Loucy (cell line): ENCODE data around the gene DUSP2.

Experiments
- H2AFZ ChIP-seq: fragments of 200-600 bp; sonication (generic); 2 replicates; pipeline ENCODE4 v1.6.0; 2016; ENCODE audit warnings: antibody characterized with exemption, mild to moderate bottlenecking, low read length, moderate library complexity
- H3F3A ChIP-seq: fragments of 200-600 bp; 2 replicates; pipeline ENCODE4 v1.6.0; 2016; ENCODE audit warnings: antibody characterized with exemption, low read depth, mild to moderate bottlenecking
- H3K27me3 ChIP-seq: fragments of 200-600 bp; sonication (generic); 2 replicates; pipeline ENCODE4 v1.6.1; 2014; ENCODE audit warnings: low read length, mild to moderate bottlenecking; ENCODE audit not compliant: insufficient read depth, poor library complexity, severe bottlenecking
- H3K36me3 ChIP-seq: fragments of 200-600 bp; sonication (generic); 2 replicates; pipeline ENCODE4 v1.6.1; 2016; ENCODE audit warnings: low read length; ENCODE audit not compliant: insufficient read depth
- H3K4me1 ChIP-seq: fragments of 200-600 bp; sonication (generic); 2 replicates; pipeline ENCODE4 v1.5.1; 2014; ENCODE audit warnings: low read length, mild to moderate bottlenecking; ENCODE audit not compliant: insufficient read depth, poor library complexity, severe bottlenecking
- H3K4me2 ChIP-seq: fragments of 200-600 bp; sonication (generic); 2 replicates; pipeline ENCODE4 v1.6.0; 2014; ENCODE audit warnings: antibody characterized with exemption, low read length, low read depth, mild to moderate bottlenecking; ENCODE audit not compliant: poor library complexity, severe bottlenecking
- H3K4me3 ChIP-seq: fragments of 200-600 bp; sonication (generic); 2 replicates; pipeline ENCODE4 v1.5.1; 2014; ENCODE audit warnings: low read length, mild to moderate bottlenecking, mixed read lengths; ENCODE audit not compliant: poor library complexity, severe bottlenecking
- H3K79me2 ChIP-seq: fragments of 200-600 bp; sonication (generic); 2 replicates; pipeline ENCODE4 v1.6.1; 2014; ENCODE audit warnings: low read length; ENCODE audit not compliant: insufficient read depth
- H3K9ac ChIP-seq: fragments of 200-600 bp; sonication (generic); 2 replicates; pipeline ENCODE4 v1.6.0; 2014; ENCODE audit warnings: mild to moderate bottlenecking, low read depth, low read length, moderate library complexity; ENCODE audit not compliant: poor library complexity, severe bottlenecking
- H3K9me2 ChIP-seq: fragments of 200-600 bp; sonication (generic); replicated peaks from 2 replicates; pipeline ENCODE4 v1.6.1; 2016; ENCODE audit warnings: low read depth, low read length, mixed read lengths
- H3K9me3 ChIP-seq: fragments of 200-600 bp; sonication (generic); 2 replicates; pipeline ENCODE4 v1.6.1; 2014; ENCODE audit warnings: mild to moderate bottlenecking, antibody characterized with exemption, low read length, low read depth; ENCODE audit not compliant: insufficient read depth
- H4K20me1 ChIP-seq: fragments of 200-600 bp; sonication (generic); 2 replicates; pipeline ENCODE4 v1.6.0; 2014; ENCODE audit warnings: antibody characterized with exemption, low read length, mild to moderate bottlenecking; ENCODE audit not compliant: insufficient read depth, poor library complexity, severe bottlenecking
- CTCF ChIP-seq: fragments of 200-600 bp; sonication (generic); conservative IDR thresholded peaks from 2 replicates; pipeline ENCODE4 v1.5.1; 2014; ENCODE audit warnings: mild to moderate bottlenecking, antibody characterized with exemption, low read length
- EZH2phosphoT487 ChIP-seq: fragments of 200-600 bp; IDR thresholded peaks from 2 replicates; pipeline ENCODE4 v1.6.1; 2018; ENCODE audit warnings: antibody characterized with exemption, mild to moderate bottlenecking, moderate library complexity, borderline replicate concordance

The DUSP2 gene

GRCh38 chr2:96120991-96121390 lies 24.2 kb downstream of the DUSP2 start:
- H3K9ac ChIP-seq = no peak overlapping the region
- no peaks in the 10 kb centered on the region for H3F3A ChIP-seq
- H3K4me1 ChIP-seq = no peaks in the 10 kb centered on the region
- TF ChIP-seq CTCF (no peak), EZH2phosphoT487 (no peak)
- no peaks in the 10 kb centered on the region for H3K36me3 ChIP-seq
- no peaks in the 10 kb centered on the region for H3K9me3 ChIP-seq
- H4K20me1 ChIP-seq = no peaks in the 10 kb centered on the region
- H3K9me2 ChIP-seq = no peaks in the 10 kb centered on the region
- H2AFZ ChIP-seq = no peak overlapping the region
- no peaks in the 10 kb centered on the region for H3K79me2 ChIP-seq
- H3K27me3 ChIP-seq = no peaks in the 10 kb centered on the region
- H3K4me3 ChIP-seq = no peak overlapping the region
- no peak overlapping the region for H3K4me2 ChIP-seq

GRCh38 chr2:96120091-96120720 lies 25.0 kb downstream of the DUSP2 start:
- Histone ChIP-seq H3K79me2 (no peaks in the 10 kb centered on the region), H4K20me1 (no peaks in the 10 kb centered on the region), H3K36me3 (no peaks in the 10 kb centered on the region), H3K9ac (no peak overlapping the region), H3K27me3 (no peaks in the 10 kb centered on the region), H3K4me1 (no peaks in the 10 kb centered on the region), H3F3A (no peaks in the 10 kb centered on the region), H3K9me3 (no peaks in the 10 kb centered on the region), H3K4me2 (no peak overlapping the region), H3K9me2 (no peaks in the 10 kb centered on the region), H3K4me3 (no peak overlapping the region), H2AFZ (no peak overlapping the region)
- no peak for TF ChIP-seq CTCF

GRCh38 chr2:96119389-96119751 lies 25.9 kb downstream of the DUSP2 start:
- Histone ChIP-seq H3K9me2 (no peaks in the 10 kb centered on the region), H3K9ac (no peak overlapping the region), H3K4me3 (no peak overlapping the region), H3F3A (no peaks in the 10 kb centered on the region), H3K4me1 (no peaks in the 10 kb centered on the region), H3K4me2 (no peak overlapping the region), H3K9me3 (no peaks in the 10 kb centered on the region), H2AFZ (no peak overlapping the region), H3K79me2 (no peaks in the 10 kb centered on the region), H3K36me3 (no peaks in the 10 kb centered on the region), H3K27me3 (no peaks in the 10 kb centered on the region), H4K20me1 (no peaks in the 10 kb centered on the region)
- TF ChIP-seq EZH2phosphoT487 (no peak), CTCF (no peak)
